ENCODE results near the gene KIF3B. TPM values are rescaled to one million over a fixed set of nuclear protein-coding genes. Genes with fewer than 3 reads are reported as not detected.
"Not testable (repeated sequence)": the region's sequence is repeated elsewhere in the genome, so short reads cannot be mapped to it uniquely, and the experiment has no call there.

KIF3B gene
- total RNA-seq, 1 experiment from 2014 or later, result 24.3 TPM

DNA sequence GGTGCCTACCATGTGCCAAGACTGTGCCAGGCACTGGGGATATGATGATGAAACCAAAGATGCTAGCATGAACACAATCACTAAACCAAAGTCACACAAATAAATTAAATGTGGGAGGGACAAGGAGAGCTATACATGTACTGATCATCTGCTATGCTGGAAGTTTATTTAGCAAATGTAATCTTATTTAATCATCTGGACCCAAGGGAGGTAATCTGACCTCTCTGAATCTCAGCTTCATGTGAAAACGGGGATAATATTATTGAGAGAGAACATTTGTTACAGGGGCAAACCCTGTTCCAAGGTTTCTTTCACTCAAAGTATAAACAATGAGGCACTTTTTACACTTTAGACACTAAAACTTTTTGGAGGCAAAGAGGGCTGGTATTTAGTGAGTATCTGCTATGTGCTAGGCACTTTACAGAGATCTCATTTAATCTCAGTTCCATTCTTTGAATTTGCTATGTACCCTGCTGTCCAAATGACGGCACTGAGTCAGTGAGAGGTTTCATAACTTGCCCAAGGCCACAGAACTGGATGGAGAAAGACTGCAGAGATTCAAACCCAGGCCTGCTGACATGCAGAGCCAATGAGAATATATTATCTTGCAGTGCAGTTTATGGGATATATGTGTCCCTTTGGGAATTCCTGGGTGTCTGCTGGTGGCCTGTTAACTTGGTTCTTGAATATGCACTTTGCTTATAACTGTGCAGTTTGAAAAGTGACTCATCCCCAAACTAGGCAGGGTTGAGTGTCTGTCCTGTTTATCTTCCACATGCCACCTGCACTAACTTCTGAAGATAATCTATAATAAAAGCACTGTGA lies 77.4 kb downstream of the KIF3B start:
- no peak overlapping the region for H3K4me3 ChIP-seq (ENCODE audit: low read depth, low read length, poor library complexity, severe bottlenecking)
- H3K36me3 ChIP-seq (ENCODE audit: insufficient read depth, low read length, poor library complexity, severe bottlenecking), result no peaks in the 10 kb centered on the region
- ChIA-PET CTCF (no interaction called here), POLR2A (ENCODE audit: low non-redundant PET) (no interaction called here)
- BruUV-seq (replicated peaks), result no TSS peak
- peak overlapping the region; percentile 45 for H3K27ac ChIP-seq (ENCODE audit: low read depth, low read length, poor library complexity, severe bottlenecking)
- H3K9me3 ChIP-seq (ENCODE audit: low read depth, low read length, poor library complexity, severe bottlenecking), result no peaks in the 10 kb centered on the region
- no peaks in the 10 kb centered on the region for H3K27me3 ChIP-seq (replicated peaks; ENCODE audit: insufficient read depth, low read depth, low read length, poor library complexity)
- peaks cover 20% of the 10 kb centered on the region for H3K4me1 ChIP-seq (ENCODE audit: insufficient read depth, low read length, poor library complexity, severe bottlenecking)
- DNase-seq (ENCODE audit: low spot score), result peak; percentile 80
- intact Hi-C loops (cut with micrococcal nuclease; ENCODE audit: unreplicated experiment), result no loop called here
- no peak for TF ChIP-seq CTCF (conservative IDR thresholded peaks at IDR 0.05; ENCODE audit: low read depth, low read length)
- TF ChIP-seq EZH2 (IDR thresholded peaks at IDR 0.05; ENCODE audit: borderline replicate concordance, low read depth, low read length, poor library complexity, severe bottlenecking), result no peak

DNA sequence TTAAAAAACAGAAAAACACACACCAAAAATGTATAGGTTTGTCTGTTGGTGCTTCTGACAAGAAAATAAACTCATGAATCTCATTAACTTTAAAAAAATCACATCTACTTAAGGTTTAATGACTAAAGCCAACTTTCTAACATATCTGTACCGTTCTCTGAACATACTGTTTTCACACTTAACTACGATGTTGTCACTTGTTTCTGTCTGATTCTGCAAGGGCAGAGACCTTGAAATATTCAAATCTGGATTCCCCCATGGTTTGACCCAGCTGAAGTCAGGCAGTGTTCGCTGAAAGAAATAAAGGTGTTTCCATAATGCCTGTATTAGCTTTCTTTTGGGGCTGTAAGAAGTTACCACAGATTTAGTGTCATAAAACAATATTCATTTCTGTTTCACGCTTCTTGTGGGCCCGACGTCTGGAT lies 78.0 kb downstream of the KIF3B start:
- ChIA-PET CTCF (no interaction called here), POLR2A (ENCODE audit: low non-redundant PET) (no interaction called here)
- BruUV-seq (replicated peaks), result no TSS peak
- H3K27ac ChIP-seq (ENCODE audit: low read depth, low read length, poor library complexity, severe bottlenecking), result peak overlapping the region; percentile 45
- no peaks in the 10 kb centered on the region for H3K36me3 ChIP-seq (ENCODE audit: insufficient read depth, low read length, poor library complexity, severe bottlenecking)
- no peak for DNase-seq (ENCODE audit: low spot score)
- peaks cover 26% of the 10 kb centered on the region for H3K4me1 ChIP-seq (ENCODE audit: insufficient read depth, low read length, poor library complexity, severe bottlenecking)
- intact Hi-C loops (cut with micrococcal nuclease; ENCODE audit: unreplicated experiment), result no loop called here
- H3K27me3 ChIP-seq (replicated peaks; ENCODE audit: insufficient read depth, low read depth, low read length, poor library complexity), result no peaks in the 10 kb centered on the region
- TF ChIP-seq CTCF (conservative IDR thresholded peaks at IDR 0.05; ENCODE audit: low read depth, low read length) (no peak), EZH2 (IDR thresholded peaks at IDR 0.05; ENCODE audit: borderline replicate concordance, low read depth, low read length, poor library complexity, severe bottlenecking) (no peak)
- no peak overlapping the region for H3K4me3 ChIP-seq (ENCODE audit: low read depth, low read length, poor library complexity, severe bottlenecking)
- no peaks in the 10 kb centered on the region for H3K9me3 ChIP-seq (ENCODE audit: low read depth, low read length, poor library complexity, severe bottlenecking)

DNA sequence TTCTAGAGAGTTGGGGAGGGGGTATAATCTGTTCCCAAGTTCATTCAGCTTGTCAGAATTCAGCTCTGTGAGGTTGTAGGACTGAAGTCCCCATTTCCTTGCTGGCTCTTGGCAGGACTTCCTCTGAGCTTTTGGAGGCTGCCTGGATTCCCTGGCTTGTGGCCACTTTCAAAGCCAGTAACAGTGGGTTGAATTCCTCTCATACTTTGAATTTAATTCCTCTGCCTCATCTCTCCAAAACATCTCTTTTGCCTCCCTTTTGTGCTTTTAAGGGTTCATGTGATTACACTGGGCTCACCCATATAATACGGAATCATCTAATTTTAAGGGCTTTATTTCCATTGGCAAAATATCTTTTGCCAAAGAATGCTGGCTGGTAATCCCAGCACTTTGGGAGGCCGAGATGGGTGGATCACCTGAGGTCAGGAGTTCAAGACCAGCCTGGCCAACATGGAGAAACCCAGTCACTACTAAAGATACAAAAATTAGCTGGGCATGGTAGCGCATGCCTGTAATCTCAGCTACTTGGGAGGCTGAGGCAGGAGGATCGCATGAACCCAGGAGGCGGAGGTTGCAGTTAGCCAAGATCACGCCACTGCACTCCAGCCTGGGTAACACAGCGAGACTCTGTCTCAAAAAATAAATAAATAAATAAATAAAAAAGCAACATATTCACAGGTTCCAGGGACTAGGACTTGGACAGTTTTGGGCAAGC lies 78.6 kb downstream of the KIF3B start:
- H3K36me3 ChIP-seq (ENCODE audit: insufficient read depth, low read length, poor library complexity, severe bottlenecking); H3K27me3 ChIP-seq (replicated peaks; ENCODE audit: insufficient read depth, low read depth, low read length, poor library complexity); CTCF ChIA-PET; H3K9me3 ChIP-seq (ENCODE audit: low read depth, low read length, poor library complexity, severe bottlenecking); BruUV-seq (replicated peaks); POLR2A ChIA-PET (ENCODE audit: low non-redundant PET); intact Hi-C loops (cut with micrococcal nuclease; ENCODE audit: unreplicated experiment); H3K4me3 ChIP-seq (ENCODE audit: low read depth, low read length, poor library complexity, severe bottlenecking): not testable (repeated sequence)
- peaks cover 27% of the 10 kb centered on the region for H3K4me1 ChIP-seq (ENCODE audit: insufficient read depth, low read length, poor library complexity, severe bottlenecking)
- DNase-seq (ENCODE audit: low spot score), result peak; percentile 29
- peak overlapping the region; percentile 97 for H3K27ac ChIP-seq (ENCODE audit: low read depth, low read length, poor library complexity, severe bottlenecking)

Data from A673 (cell line).